CD4-positive, alpha-beta T cell (primary cell): ENCODE results near the gene ATG5. TPM values are rescaled to one million over a fixed set of nuclear protein-coding genes. Genes with fewer than 3 reads are reported as not detected.

Experiments
- ATAC-seq: fragments of 200-7000 bp; cut with Tn5 transposase; one replicate; pipeline ENCODE4 v1.10.0; 2022; ENCODE audit warnings: mild to moderate bottlenecking; ENCODE audit not compliant: poor library complexity
- CTCF ChIA-PET: fragments of 350-600 bp; sonication (Branson Sonifier 250); formaldehyde crosslinking; loops from one replicate; lab custom pipeline; 2021; ENCODE audit warnings: antibody characterized with exemption, inconsistent platforms; lab: Charles Lee
- POLR2A ChIA-PET: fragments of 350-600 bp; sonication (Branson Sonifier 250); formaldehyde crosslinking; loops from one replicate; lab custom pipeline; 2021; ENCODE audit warnings: antibody characterized with exemption, inconsistent platforms; lab: Charles Lee
- DNase-seq, 14 experiments: peaks; one replicate each; pipeline ENCODE4 v3.0.0-alpha.2; 2013 to 2020; ENCODE audit warnings: mixed read lengths in 2 of 14
- H3K27ac ChIP-seq, 2 donors: one replicate each; pipeline versions ENCODE4 v1.5.1 to v1.7.0; 2013; ENCODE audit warnings: low read length in 2 of 2, low read depth in 1 of 2, mild to moderate bottlenecking in 1 of 2
- H3K27me3 ChIP-seq, 2 experiments: 1 replicate in 1 of 2; 2 replicates in 1 of 2; pipeline versions ENCODE4 v1.6.1 to v1.7.0; 2013; ENCODE audit warnings: low read length in 2 of 2, control low read depth in 1 of 2, mild to moderate bottlenecking in 1 of 2, moderate library complexity in 1 of 2; ENCODE audit not compliant: insufficient read depth in 2 of 2, control insufficient read depth in 1 of 2
- H3K36me3 ChIP-seq: one replicate; pipeline ENCODE4 v1.6.1; 2013; ENCODE audit warnings: low read length, control low read depth; ENCODE audit not compliant: insufficient read depth
- H3K4me1 ChIP-seq: one replicate; pipeline ENCODE4 v1.6.1; 2013; ENCODE audit warnings: low read length, control low read depth; ENCODE audit not compliant: insufficient read depth
- H3K4me3 ChIP-seq: one replicate; pipeline ENCODE4 v1.5.1; 2013; ENCODE audit warnings: mild to moderate bottlenecking, low read length, moderate library complexity
- H3K9me3 ChIP-seq, 2 experiments: 1 replicate in 1 of 2; 2 replicates in 1 of 2; pipeline versions ENCODE4 v1.6.1 to v1.7.0; 2013; ENCODE audit warnings: low read length in 2 of 2, mild to moderate bottlenecking in 2 of 2, control low read depth in 1 of 2, moderate library complexity in 1 of 2; ENCODE audit not compliant: control insufficient read depth in 1 of 2, insufficient read depth in 1 of 2
- H3K27ac Mint-ChIP-seq: one replicate; pipeline ENCODE4 v1.8.0; 2020; ENCODE audit warnings: mixed read lengths
- H3K27me3 Mint-ChIP-seq: one replicate; pipeline ENCODE4 v1.8.0; 2021; ENCODE audit warnings: mixed read lengths
- H3K36me3 Mint-ChIP-seq: one replicate; pipeline ENCODE4 v1.8.0; 2021; ENCODE audit warnings: low read depth, mixed read lengths
- H3K4me1 Mint-ChIP-seq: one replicate; pipeline ENCODE4 v1.8.0; 2021; ENCODE audit warnings: low read depth, mixed read lengths
- H3K4me3 Mint-ChIP-seq: one replicate; pipeline ENCODE4 v1.8.0; 2020; ENCODE audit warnings: mild to moderate bottlenecking, mixed read lengths
- H3K9me3 Mint-ChIP-seq: one replicate; pipeline ENCODE4 v1.8.0; 2020; ENCODE audit warnings: mixed read lengths
- CTCF ChIP-seq: fragments of 200-600 bp; IDR thresholded peaks from one replicate; pipeline ENCODE4 v1.8.0; 2022; ENCODE audit warnings: antibody characterized with exemption, mild to moderate bottlenecking
- intact Hi-C, 2 experiments: fragments of 100-400 bp; cut with DNase I in 1 of 2; cut with micrococcal nuclease in 1 of 2; formaldehyde crosslinking; loops; one replicate each; pipeline versions ENCODE4 v1.15.1 to v1.9.0; 2023 to 2025; cut with DNase I, micrococcal nuclease
- total RNA-seq, 174 experiments: library from RNA in 2 of 174; stranded (reverse) in 2 of 174; gene quantifications; one replicate each; pipeline ENCODE4 v1.2.3 and lab custom pipeline; 2021 to 2026

Gene ATG5
- total RNA-seq, 2 experiments from 2014 or later: 19.4 to 23.2 TPM

DNA sequence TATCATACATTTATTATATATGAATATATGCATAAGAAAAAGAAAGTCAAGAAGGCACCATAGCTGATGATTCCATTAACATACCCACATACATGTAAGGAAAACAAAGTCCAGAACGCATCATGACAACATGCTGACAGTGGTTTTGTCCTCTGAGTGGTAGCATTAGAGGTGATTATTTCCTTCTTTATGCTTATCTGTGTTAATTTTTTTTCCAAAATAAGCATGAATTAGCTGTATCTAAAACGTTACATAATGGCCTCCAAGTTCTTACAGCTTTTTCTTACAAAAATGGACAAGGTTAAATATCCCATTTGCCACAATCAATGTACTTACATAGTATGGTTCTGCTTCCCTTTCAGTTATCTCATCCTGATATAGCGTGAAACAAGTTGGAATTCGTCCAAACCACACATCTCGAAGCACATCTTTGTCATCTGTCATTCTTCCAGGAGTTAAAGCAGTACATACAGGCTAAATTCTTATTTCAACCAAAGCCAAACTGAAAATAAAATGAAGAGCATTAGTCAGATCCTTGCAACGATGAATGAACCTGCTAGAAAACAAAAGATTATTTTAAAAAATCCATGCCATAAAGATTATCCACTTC lies 9.7 kb downstream of the ATG5 start:
- no peaks in the 10 kb centered on the region for H3K27me3 ChIP-seq
- no peaks in the 10 kb centered on the region for H3K9me3 Mint-ChIP-seq
- TF ChIP-seq CTCF: no peak
- peaks cover 54% of the 10 kb centered on the region for H3K36me3 Mint-ChIP-seq
- H3K4me1 Mint-ChIP-seq: peaks cover 73% of the 10 kb centered on the region
- H3K36me3 ChIP-seq: peaks cover 24% of the 10 kb centered on the region
- DNase-seq (peak in 2 of 14 experiments; percentile 11 to 15), ATAC-seq (no peak)
- intact Hi-C loops: no loop called here
- no peak overlapping the region for H3K27ac Mint-ChIP-seq
- CTCF ChIA-PET: interaction anchor here (1.1 to 1.3 kb wide), 3 partner anchors 10 to 45 kb away, joined by 3 to 4 read pairs (median 3); partner anchors contain the start of gene CRYBG1
- no peak overlapping the region for H3K27ac ChIP-seq
- H3K4me3 Mint-ChIP-seq: no peak overlapping the region
- H3K4me3 ChIP-seq: no peak overlapping the region
- peaks cover 4% of the 10 kb centered on the region for H3K4me1 ChIP-seq
- POLR2A ChIA-PET: interaction anchor here (0.6 to 1.1 kb wide), 3 partner anchors 10 to 502 kb away, joined by 3 to 4 read pairs (median 4); partner anchors contain the start of gene ATG5
- no peaks in the 10 kb centered on the region for H3K9me3 ChIP-seq
- no peaks in the 10 kb centered on the region for H3K27me3 Mint-ChIP-seq

DNA sequence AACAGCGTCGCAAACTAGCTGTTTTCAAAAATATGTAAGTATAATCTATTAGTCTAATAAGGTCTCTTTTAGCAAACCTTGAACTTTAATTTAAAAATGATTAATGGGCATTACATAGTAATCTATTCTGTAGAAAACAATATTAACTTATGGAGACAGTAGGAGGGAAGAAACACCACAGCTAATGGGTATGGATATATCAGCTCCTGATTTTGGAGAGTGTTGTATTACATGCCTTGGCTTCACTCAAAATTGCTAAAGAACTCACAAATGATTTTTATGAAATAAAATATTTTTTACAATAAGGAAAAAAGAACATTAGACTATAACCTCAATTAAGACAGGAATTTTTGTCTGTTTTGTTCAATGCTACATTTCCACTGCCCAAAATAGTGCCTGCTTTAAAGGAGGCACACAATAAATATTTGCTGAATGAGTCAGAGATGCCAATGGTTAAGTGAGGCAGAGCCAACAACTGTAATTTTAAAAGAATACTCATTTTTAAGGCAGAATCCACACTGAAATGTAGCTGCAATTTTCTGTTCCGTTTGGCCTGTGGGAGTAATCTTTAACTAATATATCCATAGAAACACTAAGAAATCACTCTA lies 15.7 kb downstream of the ATG5 start:
- peaks cover 4% of the 10 kb centered on the region for H3K4me1 ChIP-seq
- no peaks in the 10 kb centered on the region for H3K27me3 Mint-ChIP-seq
- ChIA-PET CTCF (interaction anchor here (1.4 kb wide), 1 partner anchor 9 kb away, joined by 3 read pairs; no protein-coding TSS in a partner anchor), POLR2A (interaction anchor here (0.7 kb wide), 1 partner anchor 61 kb away, joined by 3 read pairs; no protein-coding TSS in a partner anchor)
- H3K36me3 ChIP-seq: peaks cover 30% of the 10 kb centered on the region
- DNase-seq: no peak
- H3K4me3 Mint-ChIP-seq: no peak overlapping the region
- no peaks in the 10 kb centered on the region for H3K27me3 ChIP-seq
- no peaks in the 10 kb centered on the region for H3K9me3 ChIP-seq
- no peak overlapping the region for H3K27ac Mint-ChIP-seq
- no peak overlapping the region for H3K4me3 ChIP-seq
- H3K4me1 Mint-ChIP-seq: peaks cover 49% of the 10 kb centered on the region
- H3K9me3 Mint-ChIP-seq: no peaks in the 10 kb centered on the region
- H3K36me3 Mint-ChIP-seq: peaks cover 68% of the 10 kb centered on the region
- no peak overlapping the region for H3K27ac ChIP-seq
- TF ChIP-seq CTCF: no peak
- ATAC-seq: no peak
- intact Hi-C loops: loop anchor here in 1 of 2 experiments (10.0 kb wide), 1 partner anchor 725 kb away; no protein-coding TSS in a partner anchor

GRCh38 chr6:106308985-106309384 lies 16.6 kb downstream of the ATG5 start:
- Mint-ChIP-seq H3K4me3 (no peak overlapping the region), H3K27ac (no peak overlapping the region), H3K9me3 (no peaks in the 10 kb centered on the region), H3K36me3 (peaks cover 64% of the 10 kb centered on the region), H3K4me1 (peaks cover 48% of the 10 kb centered on the region), H3K27me3 (no peaks in the 10 kb centered on the region)
- no peak for ATAC-seq
- Histone ChIP-seq H3K27me3 (no peaks in the 10 kb centered on the region), H3K4me3 (no peak overlapping the region), H3K9me3 (no peaks in the 10 kb centered on the region), H3K4me1 (peaks cover 4% of the 10 kb centered on the region), H3K36me3 (peaks cover 31% of the 10 kb centered on the region), H3K27ac (no peak overlapping the region)
- DNase-seq: no peak
- ChIA-PET CTCF (no interaction called here), POLR2A (interaction anchor here (0.6 to 1.2 kb wide), 3 partner anchors 9 to 382 kb away, joined by 3 read pairs; no protein-coding TSS in a partner anchor)
- intact Hi-C loops: loop anchor here in 1 of 2 experiments (10.0 kb wide), 1 partner anchor 724 kb away; no protein-coding TSS in a partner anchor
- no peak for TF ChIP-seq CTCF
